C4-2B (cell line): ENCODE results near the gene KCNK1.

ENCODE experiments used
- ZFX ChIP-seq: fragments of 450-650 bp; IDR thresholded peaks from 2 replicates; pipeline ENCODE4 v1.6.1; 2017
- TF ChIP-seq, protein P1 (sequence below): fragments of 450-650 bp; conservative IDR thresholded peaks from 2 replicates; pipeline ENCODE4 v1.5.1; 2017; ENCODE audit warnings: mild to moderate bottlenecking

DNA sequence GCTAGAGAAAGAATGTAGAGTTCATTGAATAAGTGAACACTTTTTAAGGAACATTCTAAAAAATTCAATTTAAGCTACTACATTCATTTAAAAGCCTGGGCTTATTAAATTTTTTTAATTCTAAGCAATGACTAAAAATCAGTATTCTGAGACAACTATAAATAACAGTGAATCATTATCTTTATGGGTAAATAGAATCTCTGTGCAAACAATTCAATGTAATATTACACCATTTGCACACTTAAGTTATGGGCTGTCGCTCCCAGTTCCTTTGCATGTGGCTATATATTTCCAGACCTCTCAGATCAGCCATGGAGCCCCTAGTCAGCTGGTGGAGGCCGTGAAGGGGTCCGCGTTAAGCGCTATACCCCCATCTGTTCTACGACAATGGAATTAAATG is 65.1 kb downstream of the KCNK1 start:
- TF ChIP-seq, protein P1, sequence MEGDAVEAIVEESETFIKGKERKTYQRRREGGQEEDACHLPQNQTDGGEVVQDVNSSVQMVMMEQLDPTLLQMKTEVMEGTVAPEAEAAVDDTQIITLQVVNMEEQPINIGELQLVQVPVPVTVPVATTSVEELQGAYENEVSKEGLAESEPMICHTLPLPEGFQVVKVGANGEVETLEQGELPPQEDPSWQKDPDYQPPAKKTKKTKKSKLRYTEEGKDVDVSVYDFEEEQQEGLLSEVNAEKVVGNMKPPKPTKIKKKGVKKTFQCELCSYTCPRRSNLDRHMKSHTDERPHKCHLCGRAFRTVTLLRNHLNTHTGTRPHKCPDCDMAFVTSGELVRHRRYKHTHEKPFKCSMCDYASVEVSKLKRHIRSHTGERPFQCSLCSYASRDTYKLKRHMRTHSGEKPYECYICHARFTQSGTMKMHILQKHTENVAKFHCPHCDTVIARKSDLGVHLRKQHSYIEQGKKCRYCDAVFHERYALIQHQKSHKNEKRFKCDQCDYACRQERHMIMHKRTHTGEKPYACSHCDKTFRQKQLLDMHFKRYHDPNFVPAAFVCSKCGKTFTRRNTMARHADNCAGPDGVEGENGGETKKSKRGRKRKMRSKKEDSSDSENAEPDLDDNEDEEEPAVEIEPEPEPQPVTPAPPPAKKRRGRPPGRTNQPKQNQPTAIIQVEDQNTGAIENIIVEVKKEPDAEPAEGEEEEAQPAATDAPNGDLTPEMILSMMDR, result no peak
- no peak for TF ChIP-seq ZFX
